GM12864 (cell line): ENCODE results near the gene ATP4B.

Experiments used
- DNase-seq: peaks from one replicate; pipeline ENCODE4 v3.0.0-alpha.2; 2011; ENCODE audit warnings: low read depth
- H3K4me3 ChIP-seq: 2 replicates; pipeline ENCODE4 v1.5.1; 2011; ENCODE audit warnings: mild to moderate bottlenecking, low read depth, low read length, control low read depth
- TF ChIP-seq, protein P1 (sequence below): IDR thresholded peaks from 2 replicates; pipeline ENCODE4 v1.5.1; 2011; ENCODE audit warnings: low read depth, mild to moderate bottlenecking, moderate library complexity, low read length, control low read depth, inconsistent platforms; ENCODE audit errors: missing control alignments

ATP4B gene

DNA sequence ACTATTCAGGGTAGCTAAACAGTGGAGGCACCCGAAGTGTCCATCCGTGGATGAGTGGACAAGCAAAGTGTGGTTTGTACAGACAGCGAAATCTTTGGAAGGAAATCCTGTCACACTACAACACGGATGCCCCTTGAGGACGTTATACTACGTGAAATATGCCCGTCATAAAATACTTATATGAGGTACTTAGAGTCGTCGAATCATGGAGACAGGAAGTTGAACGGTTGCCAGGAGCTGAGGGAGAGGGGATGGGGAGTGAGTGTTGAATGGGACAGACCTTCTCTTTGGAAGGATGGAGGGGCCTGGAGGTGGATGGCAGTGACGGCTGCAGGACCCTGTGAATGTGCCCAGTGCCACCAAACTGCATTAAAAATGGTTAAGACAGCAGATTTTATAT lies 11.6 kb downstream of the ATP4B start:
- no peak for DNase-seq
- TF ChIP-seq, protein P1, sequence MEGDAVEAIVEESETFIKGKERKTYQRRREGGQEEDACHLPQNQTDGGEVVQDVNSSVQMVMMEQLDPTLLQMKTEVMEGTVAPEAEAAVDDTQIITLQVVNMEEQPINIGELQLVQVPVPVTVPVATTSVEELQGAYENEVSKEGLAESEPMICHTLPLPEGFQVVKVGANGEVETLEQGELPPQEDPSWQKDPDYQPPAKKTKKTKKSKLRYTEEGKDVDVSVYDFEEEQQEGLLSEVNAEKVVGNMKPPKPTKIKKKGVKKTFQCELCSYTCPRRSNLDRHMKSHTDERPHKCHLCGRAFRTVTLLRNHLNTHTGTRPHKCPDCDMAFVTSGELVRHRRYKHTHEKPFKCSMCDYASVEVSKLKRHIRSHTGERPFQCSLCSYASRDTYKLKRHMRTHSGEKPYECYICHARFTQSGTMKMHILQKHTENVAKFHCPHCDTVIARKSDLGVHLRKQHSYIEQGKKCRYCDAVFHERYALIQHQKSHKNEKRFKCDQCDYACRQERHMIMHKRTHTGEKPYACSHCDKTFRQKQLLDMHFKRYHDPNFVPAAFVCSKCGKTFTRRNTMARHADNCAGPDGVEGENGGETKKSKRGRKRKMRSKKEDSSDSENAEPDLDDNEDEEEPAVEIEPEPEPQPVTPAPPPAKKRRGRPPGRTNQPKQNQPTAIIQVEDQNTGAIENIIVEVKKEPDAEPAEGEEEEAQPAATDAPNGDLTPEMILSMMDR: no peak
- no peak overlapping the region for H3K4me3 ChIP-seq

DNA sequence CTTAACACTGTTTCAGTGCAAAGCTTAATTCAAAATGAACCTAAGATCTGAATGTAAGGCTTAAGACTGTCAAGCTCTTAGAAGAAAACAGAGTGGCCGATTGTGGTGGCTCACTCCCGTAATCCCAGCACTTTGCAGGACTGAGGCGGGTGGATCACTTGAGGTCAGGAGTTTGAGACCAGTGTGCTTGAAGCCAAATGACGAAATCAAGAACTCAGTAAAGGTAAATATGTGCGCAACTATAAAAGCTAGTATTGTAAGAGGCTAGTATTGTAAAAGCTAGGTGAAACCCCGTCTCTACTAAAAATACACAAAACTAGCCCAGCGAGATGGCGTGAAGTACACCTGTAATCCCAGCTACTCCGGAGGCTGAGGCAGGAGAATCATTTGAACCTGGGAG lies 12.7 kb downstream of the ATP4B start:
- TF ChIP-seq, protein P1: no peak
- no peak for DNase-seq
- H3K4me3 ChIP-seq: no peak overlapping the region

DNA sequence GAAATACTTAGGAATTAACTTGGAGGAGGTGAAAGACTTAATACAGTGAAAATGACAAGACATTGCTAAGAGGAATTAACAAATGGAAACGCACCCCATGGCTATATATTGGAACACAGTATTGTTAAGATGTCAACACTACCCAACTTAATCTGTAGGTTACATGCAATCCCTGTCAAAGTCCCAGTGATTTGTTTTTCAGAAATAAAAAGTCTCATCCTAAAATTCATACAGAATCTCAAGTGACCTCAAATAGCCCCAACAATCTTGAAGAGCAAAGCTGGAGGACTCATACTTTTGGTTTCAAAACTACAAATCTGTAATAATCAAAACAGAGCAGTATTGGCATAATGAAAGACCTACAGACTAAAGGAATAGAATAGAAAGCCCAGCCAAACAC lies 13.2 kb downstream of the ATP4B start:
- TF ChIP-seq, protein P1: no peak

DNA sequence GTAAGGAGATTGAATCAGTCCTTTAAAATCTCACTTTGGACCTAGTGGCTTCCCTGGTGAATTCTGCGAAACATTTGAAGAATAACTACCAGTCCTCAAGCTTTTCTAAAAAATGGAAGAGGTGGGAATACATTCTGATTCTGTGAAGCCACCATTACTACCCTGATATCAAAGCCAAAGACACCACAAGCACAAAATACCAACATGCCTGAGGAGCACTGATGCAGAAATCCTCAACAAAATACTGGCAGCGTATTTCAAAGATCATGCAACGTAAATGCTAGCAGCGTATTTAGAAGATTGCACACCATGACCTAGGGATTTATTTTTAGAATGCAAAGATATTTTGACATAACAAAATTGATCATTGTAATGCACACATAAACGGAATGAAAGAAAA lies 14.4 kb downstream of the ATP4B start:
- DNase-seq: no peak
- H3K4me3 ChIP-seq: no peak overlapping the region
- TF ChIP-seq, protein P1: no peak

More for the DNA sequence above, 13.2 kb downstream of the ATP4B start:
- DNase-seq: no peak
- H3K4me3 ChIP-seq: no peak overlapping the region

DNA sequence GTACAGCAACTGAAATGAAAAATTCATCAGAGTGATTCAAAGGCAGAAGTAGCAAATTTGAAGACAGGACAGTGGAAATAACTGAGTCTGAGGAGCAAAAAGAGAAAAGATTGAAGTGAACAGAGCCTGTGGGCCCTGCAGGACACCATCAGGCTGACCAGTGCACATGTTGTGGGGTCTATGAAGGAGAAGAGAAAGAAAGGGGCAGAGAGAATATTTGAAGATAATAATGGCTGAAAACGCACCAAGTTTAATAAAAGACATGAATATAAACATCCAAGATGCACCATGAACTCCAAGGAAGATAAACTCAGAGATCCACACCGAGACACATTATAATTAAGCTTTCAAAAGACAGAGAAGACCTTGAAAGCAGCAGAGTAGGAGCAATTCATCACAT lies 15.4 kb downstream of the ATP4B start:
- TF ChIP-seq, protein P1: no peak
- no peak for DNase-seq
- H3K4me3 ChIP-seq: no peak overlapping the region

DNA sequence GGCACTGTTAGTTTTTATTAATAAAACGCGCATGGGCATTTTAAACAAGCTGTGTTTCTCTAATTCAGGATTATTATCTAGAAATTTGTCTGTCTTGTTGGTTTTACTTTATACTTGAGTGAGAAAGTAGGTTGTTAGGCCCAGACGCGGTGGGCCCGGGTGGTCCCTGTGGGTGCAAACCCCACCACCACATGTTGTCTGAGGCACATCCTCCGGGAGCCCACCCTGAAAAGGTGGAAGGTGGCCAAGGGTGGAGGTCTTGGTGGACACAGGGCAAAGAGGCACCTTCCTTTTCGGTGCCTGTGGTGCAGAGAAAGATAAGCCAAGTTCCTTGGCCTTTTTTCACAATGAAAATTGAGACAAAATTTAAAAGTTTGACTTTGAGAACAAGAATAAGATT lies 16.6 kb downstream of the ATP4B start:
- TF ChIP-seq, protein P1: no peak
- DNase-seq: no peak
- H3K4me3 ChIP-seq: no peak overlapping the region

DNA sequence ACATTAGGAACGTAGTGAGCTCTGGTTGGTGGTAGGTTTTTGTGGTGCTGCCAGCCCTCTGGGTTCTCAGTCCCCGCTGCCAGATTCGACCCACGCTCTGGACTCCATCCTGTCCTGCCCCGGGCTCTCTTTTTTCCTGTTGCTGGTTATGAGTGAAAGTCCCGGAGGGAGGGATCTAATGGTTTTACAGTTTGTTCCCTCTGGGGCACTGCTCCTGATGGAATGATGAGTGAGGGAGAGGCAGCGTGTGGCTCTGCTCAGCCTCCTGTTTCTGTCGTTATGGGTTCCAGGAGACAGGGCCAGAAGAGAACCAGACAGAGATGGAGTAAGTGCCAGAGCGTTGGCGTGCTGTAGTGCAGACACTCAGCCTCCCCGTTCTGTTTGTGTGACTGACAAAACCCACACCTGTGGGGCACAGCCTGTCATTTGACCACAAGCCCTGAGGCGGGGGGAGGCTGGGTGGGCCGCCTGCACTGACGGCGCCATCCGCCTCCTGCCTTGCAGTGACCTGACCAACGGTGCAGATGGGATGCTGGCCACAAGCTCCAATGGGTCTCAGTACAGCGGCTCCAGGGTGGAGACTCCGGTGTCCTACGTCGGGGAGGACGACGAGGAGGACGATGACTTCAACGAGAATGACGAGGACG lies 18.3 kb downstream of the ATP4B start:
- no peak overlapping the region for H3K4me3 ChIP-seq
- TF ChIP-seq, protein P1: no peak
- no peak for DNase-seq
